Measurements from ENCODE around the gene PAQR7.

PAQR7 gene

GRCh38 chr1:25858494-25858893, 17.0 kb downstream of the PAQR7 start:
- Histone ChIP-seq H3K79me2 (no peaks in the 10 kb centered on the region), H3K36me3 (ENCODE audit: control insufficient read depth, insufficient read depth, low read length) (no peaks in the 10 kb centered on the region), H3K9me3 (ENCODE audit: control insufficient read depth, low read length) (no peaks in the 10 kb centered on the region), H3K9ac (no peak overlapping the region), H3K4me2 (ENCODE audit: low read length) (no peak overlapping the region), H2AFZ (no peak overlapping the region), H3K27ac (no peak overlapping the region), H3K27me3 (ENCODE audit: control insufficient read depth, insufficient read depth, low read length) (no peaks in the 10 kb centered on the region), H3K4me1 (peaks cover 3% of the 10 kb centered on the region), H3K4me3 (ENCODE audit: low read depth, low read length) (no peak overlapping the region)
- no peak for TF ChIP-seq CTCF (IDR thresholded peaks at IDR 0.05)

- Histone ChIP-seq H3K9ac (no peak overlapping the region), H3K4me3 (ENCODE audit: low read depth, low read length) (no peak overlapping the region), H2AFZ (no peak overlapping the region), H3K27ac (no peak overlapping the region), H3K79me2 (no peaks in the 10 kb centered on the region), H3K36me3 (ENCODE audit: control insufficient read depth, insufficient read depth, low read length) (no peaks in the 10 kb centered on the region), H3K4me2 (ENCODE audit: low read length) (no peak overlapping the region), H3K27me3 (ENCODE audit: control insufficient read depth, insufficient read depth, low read length) (no peaks in the 10 kb centered on the region), H3K4me1 (peaks cover 3% of the 10 kb centered on the region), H3K9me3 (ENCODE audit: control insufficient read depth, low read length) (no peaks in the 10 kb centered on the region)
- no peak for TF ChIP-seq CTCF (IDR thresholded peaks at IDR 0.05)
Measured at GRCh38 chr1:25856856-25857255, 18.7 kb downstream of the PAQR7 start.

- H3K4me2 ChIP-seq (ENCODE audit: low read length): no peak overlapping the region
- TF ChIP-seq CTCF (IDR thresholded peaks at IDR 0.05): no peak
- no peaks in the 10 kb centered on the region for H3K27me3 ChIP-seq (ENCODE audit: control insufficient read depth, insufficient read depth, low read length)
- no peaks in the 10 kb centered on the region for H3K36me3 ChIP-seq (ENCODE audit: control insufficient read depth, insufficient read depth, low read length)
- no peaks in the 10 kb centered on the region for H3K9me3 ChIP-seq (ENCODE audit: control insufficient read depth, low read length)
- no peak overlapping the region for H3K27ac ChIP-seq
- no peak overlapping the region for H2AFZ ChIP-seq
- H3K4me3 ChIP-seq (ENCODE audit: low read depth, low read length): no peak overlapping the region
- no peaks in the 10 kb centered on the region for H3K79me2 ChIP-seq
- H3K9ac ChIP-seq: no peak overlapping the region
- peaks cover 3% of the 10 kb centered on the region for H3K4me1 ChIP-seq
Measured at GRCh38 chr1:25854554-25854953, 21.0 kb downstream of the PAQR7 start.

GRCh38 chr1:25848531-25848930, 27.0 kb downstream of the PAQR7 start:
- Histone ChIP-seq H3K27me3 (ENCODE audit: control insufficient read depth, insufficient read depth, low read length) (no peaks in the 10 kb centered on the region), H3K36me3 (ENCODE audit: control insufficient read depth, insufficient read depth, low read length) (no peaks in the 10 kb centered on the region), H3K4me3 (ENCODE audit: low read depth, low read length) (no peak overlapping the region), H3K79me2 (no peaks in the 10 kb centered on the region), H3K9me3 (ENCODE audit: control insufficient read depth, low read length) (no peaks in the 10 kb centered on the region), H2AFZ (no peak overlapping the region), H3K27ac (no peak overlapping the region), H3K9ac (no peak overlapping the region), H3K4me1 (no peaks in the 10 kb centered on the region), H3K4me2 (ENCODE audit: low read length) (no peak overlapping the region)
- TF ChIP-seq CTCF (IDR thresholded peaks at IDR 0.05): no peak

GRCh38 chr1:25847929-25848328, 27.6 kb downstream of the PAQR7 start:
- no peaks in the 10 kb centered on the region for H3K36me3 ChIP-seq (ENCODE audit: control insufficient read depth, insufficient read depth, low read length)
- TF ChIP-seq CTCF (IDR thresholded peaks at IDR 0.05): no peak
- no peak overlapping the region for H3K27ac ChIP-seq
- no peak overlapping the region for H3K4me2 ChIP-seq (ENCODE audit: low read length)
- no peaks in the 10 kb centered on the region for H3K79me2 ChIP-seq
- H3K9me3 ChIP-seq (ENCODE audit: control insufficient read depth, low read length): no peaks in the 10 kb centered on the region
- no peak overlapping the region for H3K9ac ChIP-seq
- no peaks in the 10 kb centered on the region for H3K27me3 ChIP-seq (ENCODE audit: control insufficient read depth, insufficient read depth, low read length)
- no peaks in the 10 kb centered on the region for H3K4me1 ChIP-seq
- no peak overlapping the region for H3K4me3 ChIP-seq (ENCODE audit: low read depth, low read length)
- no peak overlapping the region for H2AFZ ChIP-seq

All from parathyroid adenoma (tissue), 2 donors.